GM12873 (cell line): ENCODE results near the gene CDON.

Experiments
- CTCF ChIP-seq: IDR thresholded peaks from 2 replicates; pipeline ENCODE4 v1.5.1; 2012; ENCODE audit warnings: low read depth, mild to moderate bottlenecking, moderate library complexity, low read length, control low read depth; ENCODE audit not compliant: insufficient read depth; ENCODE audit errors: missing control alignments

CDON gene

GRCh38 chr11:125924384-125925007 is 138.2 kb downstream of the CDON start:
- no peak for TF ChIP-seq CTCF

DNA sequence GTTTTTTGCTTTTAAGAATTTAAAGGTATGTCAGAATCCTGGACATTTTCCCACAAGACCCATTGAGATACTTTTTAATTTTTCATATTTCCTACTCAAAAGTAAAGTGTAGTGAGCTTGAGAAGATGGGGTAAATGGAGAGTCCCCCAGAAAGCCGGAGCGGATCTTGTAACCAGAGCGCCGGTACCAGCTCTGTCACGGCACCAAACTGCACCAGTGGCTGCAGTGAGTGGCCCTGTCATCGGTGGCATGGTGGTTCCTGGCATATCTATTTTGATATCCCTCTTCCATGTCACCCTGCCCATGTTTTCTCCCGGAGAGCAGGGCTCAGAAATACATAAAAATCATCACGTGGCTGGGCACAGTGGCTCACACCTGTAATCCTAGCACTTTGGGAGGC is 139.0 kb downstream of the CDON start:
- no peak for TF ChIP-seq CTCF

- TF ChIP-seq CTCF: peak; percentile 84
Measured at GRCh38 chr11:125923012-125923579, 139.6 kb downstream of the CDON start.

GRCh38 chr11:125922156-125922555 is 140.5 kb downstream of the CDON start:
- TF ChIP-seq CTCF: no peak

DNA sequence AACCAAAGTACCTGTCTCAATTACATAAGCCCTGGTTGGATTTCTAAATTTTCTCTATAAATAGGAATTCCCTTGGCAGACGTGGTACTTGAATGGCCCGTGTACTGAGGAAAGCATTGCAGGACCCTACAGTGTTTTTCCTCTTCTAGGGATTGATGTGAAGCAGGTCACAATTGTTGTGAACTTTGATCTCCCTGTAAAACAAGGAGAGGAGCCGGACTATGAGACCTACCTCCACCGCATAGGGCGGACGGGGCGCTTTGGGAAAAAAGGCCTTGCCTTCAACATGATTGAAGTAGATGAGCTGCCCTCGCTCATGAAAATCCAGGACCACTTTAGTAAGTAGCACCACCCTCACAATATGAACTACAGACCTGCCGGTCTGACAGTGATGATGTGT is 141.6 kb downstream of the CDON start:
- TF ChIP-seq CTCF: no peak

- TF ChIP-seq CTCF: no peak
Measured at GRCh38 chr11:125918140-125918840, 144.4 kb downstream of the CDON start.

DNA sequence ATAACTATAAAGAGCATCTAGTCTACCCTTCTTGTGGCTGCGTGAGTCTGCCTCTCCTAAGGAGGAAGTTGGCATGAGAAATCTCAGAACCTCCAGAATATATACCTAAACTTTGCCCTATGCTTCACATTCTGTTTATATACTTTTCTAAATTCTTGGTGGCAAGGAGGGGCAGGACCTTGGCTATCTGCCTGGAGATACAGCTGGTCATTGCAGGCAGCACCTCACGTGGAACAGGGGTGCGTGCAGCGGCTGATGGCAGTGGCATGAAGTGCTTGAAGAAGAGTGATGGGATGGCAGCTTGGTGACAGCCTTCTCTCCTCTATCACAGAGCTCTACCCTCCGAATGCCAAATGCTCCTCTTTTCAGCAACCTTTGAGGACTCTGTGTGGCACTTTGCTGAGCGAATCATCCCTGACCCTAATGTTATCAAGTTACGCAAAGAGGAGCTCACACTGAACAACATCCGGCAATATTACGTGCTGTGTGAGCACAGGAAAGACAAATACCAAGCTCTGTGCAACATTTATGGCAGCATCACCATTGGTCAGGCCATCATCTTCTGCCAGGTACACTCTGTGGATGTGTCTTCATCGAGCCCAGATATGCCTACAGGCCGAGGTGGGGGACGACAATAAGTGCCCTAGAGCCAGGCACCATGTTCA is 145.9 kb downstream of the CDON start:
- TF ChIP-seq CTCF: no peak
